ELF-1 (cell line): ENCODE data around the gene SNX4.

ENCODE experiments used
- DNase-seq: peaks from one replicate; pipeline ENCODE4 v3.0.0-alpha.2; 2016; ENCODE audit warnings: low read depth, low spot score

Gene SNX4

DNA sequence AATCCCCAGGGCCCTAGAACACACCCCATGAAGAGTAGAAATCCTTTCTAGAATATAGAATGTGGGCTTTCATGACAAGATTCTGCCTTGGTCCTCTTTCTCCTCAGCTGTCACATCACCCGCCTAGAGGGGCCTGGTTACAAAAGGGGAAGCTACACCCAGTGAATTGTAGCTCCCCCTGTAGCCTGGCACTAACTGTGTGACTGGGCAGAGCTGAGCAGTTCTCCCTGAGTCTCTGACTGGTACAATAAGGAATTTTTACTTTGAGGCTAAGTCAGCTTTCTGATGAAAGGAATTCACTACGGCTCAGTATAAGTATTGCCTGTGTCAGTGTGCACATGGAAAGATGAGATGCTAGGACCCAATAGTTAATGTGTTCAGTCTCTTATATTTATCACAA lies 116.2 kb downstream of the SNX4 start:
- no peak for DNase-seq

- no peak for DNase-seq
Observed at GRCh38 chr3:125402639-125403038, 117.4 kb downstream of the SNX4 start.

DNA sequence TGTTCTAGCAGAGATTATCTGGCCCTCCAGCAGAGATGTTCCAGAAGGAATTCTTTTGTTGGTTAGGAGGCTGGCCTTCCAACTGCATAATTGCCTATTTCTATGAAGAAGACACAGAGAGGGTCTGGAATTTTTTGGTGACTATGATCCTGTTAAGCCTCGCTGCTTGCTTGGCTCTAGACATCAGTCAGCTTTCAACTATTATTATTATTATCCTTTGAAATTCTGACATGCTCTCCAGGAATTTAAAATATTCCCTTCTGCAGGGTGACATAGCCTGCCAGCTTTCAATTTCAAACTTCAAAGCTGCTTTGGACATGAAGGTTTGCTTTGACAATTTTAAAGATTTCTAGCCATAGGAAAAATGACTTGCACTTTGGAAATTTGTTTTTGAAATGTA lies 118.6 kb downstream of the SNX4 start:
- DNase-seq = no peak

GRCh38 chr3:125398952-125399351 lies 121.0 kb downstream of the SNX4 start:
- peak; percentile 23 for DNase-seq
